Tibial nerve (tissue), 4 donors: Measurements from ENCODE around the gene ST8SIA4. TPM values are rescaled to one million over a fixed set of nuclear protein-coding genes. Genes with fewer than 3 reads are reported as not detected.

Experiments
- DNase-seq, 2 donors: peaks; one replicate each; pipeline ENCODE4 v3.0.0-alpha.2; 2019; ENCODE audit warnings: low spot score in 2 of 2
- H3K27ac ChIP-seq, 4 donors: fragments of 200-600 bp; sonication (generic) in 3 of 4; one replicate each; pipeline ENCODE4 v1.5.1; 2017 to 2019; ENCODE audit warnings: mild to moderate bottlenecking in 1 of 4
- H3K27me3 ChIP-seq, 2 donors: fragments of 200-600 bp; sonication (generic) in 1 of 2; one replicate each; pipeline versions ENCODE4 v1.5.1 to v1.6.0; 2017 to 2019
- H3K36me3 ChIP-seq, 3 donors: fragments of 200-600 bp; sonication (generic); one replicate each; pipeline ENCODE4 v1.5.1; 2018 to 2019
- H3K4me1 ChIP-seq, 4 donors: fragments of 200-600 bp; sonication (generic) in 3 of 4; one replicate each; pipeline ENCODE4 v1.5.1; 2017 to 2019
- H3K4me3 ChIP-seq, 4 donors: fragments of 200-600 bp; sonication (generic) in 3 of 4; one replicate each; pipeline ENCODE4 v1.5.1; 2017 to 2019; ENCODE audit warnings: mild to moderate bottlenecking in 1 of 4, moderate library complexity in 1 of 4
- H3K9me3 ChIP-seq, 4 donors: fragments of 200-600 bp; sonication (generic) in 3 of 4; one replicate each; pipeline ENCODE4 v1.5.1; 2017 to 2019
- CTCF ChIP-seq, 5 experiments: fragments of 200-600 bp in 3 of 5; fragments of 450-650 bp in 2 of 5; sonication (generic) in 3 of 5; IDR thresholded peaks; one replicate each; pipeline ENCODE4 v1.5.1; 2016 to 2019; ENCODE audit warnings: antibody characterized with exemption in 5 of 5, mild to moderate bottlenecking in 3 of 5, moderate library complexity in 2 of 5
- EP300 ChIP-seq, 2 donors: sonication (generic); formaldehyde crosslinking; IDR thresholded peaks; one replicate each; pipeline ENCODE4 v1.6.1; 2017; ENCODE audit warnings: antibody characterized with exemption in 2 of 2, mild to moderate bottlenecking in 1 of 2
- POLR2A ChIP-seq, 2 donors: fragments of 450-650 bp; IDR thresholded peaks; one replicate each; pipeline ENCODE4 v1.6.1; 2017; ENCODE audit warnings: antibody characterized with exemption in 2 of 2, mild to moderate bottlenecking in 2 of 2, moderate library complexity in 2 of 2
- WGBS, 2 donors: methylation state at CpG; one replicate each; pipeline ENCODE4 v1.1.5; 2018; 5-methylcytosine and 5-hydroxymethylcytosine counted together
- small RNA-seq: library from RNA; depleted of rRNA; stranded (forward); fragments of <200 nt; gene quantifications from one replicate; pipeline ENCODE3, GENCODE V24; 2016
- total RNA-seq, 4 donors: library from RNA; depleted of rRNA; stranded (reverse); fragments of >200 nt; gene quantifications; one replicate each; pipeline ENCODE4 v1.1.0, GENCODE V29; 2016

The ST8SIA4 gene
- total RNA-seq, 4 donors from 2014 or later = 1.8 to 5.7 (median 3.5) TPM

GRCh38 chr5:100761192-100761591, 141.9 kb downstream of the ST8SIA4 start:
- TF ChIP-seq EP300 (IDR thresholded peaks at IDR 0.05) = no peak
- TF ChIP-seq POLR2A (IDR thresholded peaks at IDR 0.05) = no peak
- no peak for TF ChIP-seq CTCF (IDR thresholded peaks at IDR 0.05)
- Histone ChIP-seq H3K9me3 (no peaks in the 10 kb centered on the region), H3K4me1 (no peaks in the 10 kb centered on the region), H3K36me3 (no peaks in the 10 kb centered on the region), H3K4me3 (no peak overlapping the region), H3K27me3 (no peaks in the 10 kb centered on the region), H3K27ac (no peak overlapping the region)
- no peak for DNase-seq

GRCh38 chr5:100760688-100761087, 142.4 kb downstream of the ST8SIA4 start:
- no peaks in the 10 kb centered on the region for H3K9me3 ChIP-seq
- H3K4me3 ChIP-seq = no peak overlapping the region
- no peaks in the 10 kb centered on the region for H3K27me3 ChIP-seq
- DNase-seq = no peak
- 83 to 84% methylated on average over 1 of the region's 1 CpG for WGBS, 2 donors
- TF ChIP-seq EP300 (IDR thresholded peaks at IDR 0.05) (no peak), POLR2A (IDR thresholded peaks at IDR 0.05) (no peak), CTCF (IDR thresholded peaks at IDR 0.05) (no peak)
- no peaks in the 10 kb centered on the region for H3K36me3 ChIP-seq
- H3K4me1 ChIP-seq = no peaks in the 10 kb centered on the region
- H3K27ac ChIP-seq = no peak overlapping the region

DNA sequence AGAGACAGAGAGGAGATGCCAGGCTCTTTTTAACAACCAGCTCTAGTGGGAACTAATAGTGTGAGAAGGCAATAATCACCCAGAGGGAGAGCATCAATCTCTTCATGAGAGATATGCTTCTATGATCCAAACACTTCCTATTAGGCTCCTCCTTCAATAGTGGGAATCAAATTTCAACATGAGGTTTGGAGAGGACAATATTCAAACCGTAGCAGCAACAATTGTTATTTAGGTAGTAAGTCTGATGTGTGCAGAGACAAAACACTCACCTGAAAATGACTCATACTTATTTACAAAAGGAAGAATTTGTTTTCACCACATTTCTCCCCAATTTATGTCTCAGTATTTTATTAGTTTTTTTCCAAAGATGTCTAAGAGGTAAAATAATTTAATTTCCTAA, 144.3 kb downstream of the ST8SIA4 start:
- H3K27ac ChIP-seq = no peak overlapping the region
- no peak for DNase-seq
- TF ChIP-seq EP300 (IDR thresholded peaks at IDR 0.05) (no peak), CTCF (IDR thresholded peaks at IDR 0.05) (no peak), POLR2A (IDR thresholded peaks at IDR 0.05) (no peak)
- H3K36me3 ChIP-seq = no peaks in the 10 kb centered on the region
- H3K4me3 ChIP-seq = no peak overlapping the region
- H3K9me3 ChIP-seq = no peaks in the 10 kb centered on the region
- H3K27me3 ChIP-seq = no peaks in the 10 kb centered on the region
- no peaks in the 10 kb centered on the region for H3K4me1 ChIP-seq
- WGBS, 2 donors = 32 to 36% methylated on average over 1 of the region's 1 CpG

GRCh38 chr5:100758306-100758705, 144.8 kb downstream of the ST8SIA4 start:
- DNase-seq = no peak
- TF ChIP-seq EP300 (IDR thresholded peaks at IDR 0.05) = no peak
- TF ChIP-seq POLR2A (IDR thresholded peaks at IDR 0.05) = no peak
- TF ChIP-seq CTCF (IDR thresholded peaks at IDR 0.05) = no peak
- WGBS, 2 donors = 90 to 92% methylated on average over 5 of the region's 5 CpGs

GRCh38 chr5:100757618-100758017, 145.5 kb downstream of the ST8SIA4 start:
- Histone ChIP-seq H3K4me1 (no peaks in the 10 kb centered on the region), H3K4me3 (no peak overlapping the region), H3K27me3 (no peaks in the 10 kb centered on the region), H3K27ac (no peak overlapping the region), H3K9me3 (no peaks in the 10 kb centered on the region), H3K36me3 (no peaks in the 10 kb centered on the region)
- TF ChIP-seq POLR2A (IDR thresholded peaks at IDR 0.05) (no peak), CTCF (IDR thresholded peaks at IDR 0.05) (no peak), EP300 (IDR thresholded peaks at IDR 0.05) (no peak)
- 47 to 54% methylated on average over 8 of the region's 8 CpGs for WGBS, 2 donors
- no peak for DNase-seq

More at GRCh38 chr5:100758306-100758705, 144.8 kb downstream of the ST8SIA4 start:
- Histone ChIP-seq H3K27me3 (no peaks in the 10 kb centered on the region), H3K4me1 (no peaks in the 10 kb centered on the region), H3K36me3 (no peaks in the 10 kb centered on the region), H3K9me3 (no peaks in the 10 kb centered on the region), H3K4me3 (no peak overlapping the region), H3K27ac (no peak overlapping the region)

Small RNA genes lying within 50 kb of the gene (small RNA-seq; reads per million reads assigned to genes)
- not detected for gene MIR548P
